ENCODE measurements around the gene CTAGE6.
"Not testable (repeated sequence)": the region's sequence is repeated elsewhere in the genome, so short reads cannot be mapped to it uniquely, and the experiment has no call there.

The CTAGE6 gene

DNA sequence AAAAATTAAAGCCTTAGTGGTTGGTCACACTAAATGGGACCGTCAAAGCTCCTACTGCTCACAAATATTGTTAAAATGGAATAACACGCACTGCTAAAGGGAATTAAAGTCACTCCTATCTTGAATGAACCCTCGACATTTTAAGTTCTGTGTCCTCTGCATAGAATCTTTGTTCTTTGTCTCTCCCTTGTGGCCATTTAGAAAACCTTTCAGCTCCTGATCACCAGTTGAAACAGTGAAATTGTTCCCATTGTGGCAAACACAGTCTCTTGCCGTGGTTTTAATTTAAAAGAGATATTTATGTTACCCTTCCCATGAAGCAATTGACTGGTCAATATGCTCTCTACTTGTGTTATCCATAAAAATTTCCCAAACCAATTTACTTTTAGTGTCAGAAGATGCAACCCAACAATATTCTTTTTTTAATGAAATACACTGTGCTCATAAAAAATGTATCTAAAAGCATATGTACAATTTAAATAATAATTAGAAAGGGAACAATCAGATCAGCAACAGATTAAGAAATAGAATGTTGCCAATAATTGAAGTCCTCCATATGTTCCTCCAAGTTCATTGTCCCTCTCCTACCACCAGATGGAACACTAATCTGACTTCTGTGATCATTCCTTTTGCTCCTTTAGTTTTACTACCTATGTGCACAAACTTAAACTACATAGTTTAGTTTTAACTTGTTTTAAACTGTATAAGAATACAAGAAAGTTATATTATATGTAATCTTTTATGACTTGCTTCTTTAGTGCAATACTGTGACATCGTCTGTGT lies 20.3 kb downstream of the CTAGE6 start:
- H3K9me3 ChIP-seq; H3K4me3 ChIP-seq (ENCODE audit: low read depth, low read length); DNase-seq; H3K4me1 ChIP-seq; H3K27me3 ChIP-seq; H3K36me3 ChIP-seq: not testable (repeated sequence)
- TF ChIP-seq, protein P1, sequence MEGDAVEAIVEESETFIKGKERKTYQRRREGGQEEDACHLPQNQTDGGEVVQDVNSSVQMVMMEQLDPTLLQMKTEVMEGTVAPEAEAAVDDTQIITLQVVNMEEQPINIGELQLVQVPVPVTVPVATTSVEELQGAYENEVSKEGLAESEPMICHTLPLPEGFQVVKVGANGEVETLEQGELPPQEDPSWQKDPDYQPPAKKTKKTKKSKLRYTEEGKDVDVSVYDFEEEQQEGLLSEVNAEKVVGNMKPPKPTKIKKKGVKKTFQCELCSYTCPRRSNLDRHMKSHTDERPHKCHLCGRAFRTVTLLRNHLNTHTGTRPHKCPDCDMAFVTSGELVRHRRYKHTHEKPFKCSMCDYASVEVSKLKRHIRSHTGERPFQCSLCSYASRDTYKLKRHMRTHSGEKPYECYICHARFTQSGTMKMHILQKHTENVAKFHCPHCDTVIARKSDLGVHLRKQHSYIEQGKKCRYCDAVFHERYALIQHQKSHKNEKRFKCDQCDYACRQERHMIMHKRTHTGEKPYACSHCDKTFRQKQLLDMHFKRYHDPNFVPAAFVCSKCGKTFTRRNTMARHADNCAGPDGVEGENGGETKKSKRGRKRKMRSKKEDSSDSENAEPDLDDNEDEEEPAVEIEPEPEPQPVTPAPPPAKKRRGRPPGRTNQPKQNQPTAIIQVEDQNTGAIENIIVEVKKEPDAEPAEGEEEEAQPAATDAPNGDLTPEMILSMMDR (IDR thresholded peaks at IDR 0.05; ENCODE audit: low read depth, low read length): peak; percentile 64

DNA sequence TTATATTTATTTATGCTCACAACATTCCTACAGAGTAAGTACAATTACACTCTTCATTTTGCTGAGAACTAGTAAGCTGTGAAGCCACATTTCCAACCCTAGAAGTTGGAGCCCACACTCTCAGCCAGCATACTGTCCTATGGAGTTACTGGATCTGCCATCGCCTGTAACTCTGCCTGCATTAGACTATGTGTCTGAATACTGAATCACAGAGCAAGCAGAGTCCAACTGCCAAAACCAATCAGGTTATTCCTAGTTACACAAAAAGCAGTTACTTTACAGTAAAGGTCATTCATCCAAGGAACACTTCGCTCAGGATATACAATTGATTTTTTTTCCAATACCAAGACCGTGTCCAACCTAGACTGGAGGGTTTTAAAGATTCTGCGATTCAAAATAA lies 21.5 kb downstream of the CTAGE6 start:
- no peak overlapping the region for H3K4me3 ChIP-seq (ENCODE audit: low read depth, low read length)
- H3K36me3 ChIP-seq: no peaks in the 10 kb centered on the region
- TF ChIP-seq, protein P1 (IDR thresholded peaks at IDR 0.05; ENCODE audit: low read depth, low read length): no peak
- no peak for DNase-seq
- H3K9me3 ChIP-seq: no peaks in the 10 kb centered on the region
- H3K4me1 ChIP-seq: no peaks in the 10 kb centered on the region
- H3K27me3 ChIP-seq: peaks cover 4% of the 10 kb centered on the region; the same call in 1 of the 2 replicates

DNA sequence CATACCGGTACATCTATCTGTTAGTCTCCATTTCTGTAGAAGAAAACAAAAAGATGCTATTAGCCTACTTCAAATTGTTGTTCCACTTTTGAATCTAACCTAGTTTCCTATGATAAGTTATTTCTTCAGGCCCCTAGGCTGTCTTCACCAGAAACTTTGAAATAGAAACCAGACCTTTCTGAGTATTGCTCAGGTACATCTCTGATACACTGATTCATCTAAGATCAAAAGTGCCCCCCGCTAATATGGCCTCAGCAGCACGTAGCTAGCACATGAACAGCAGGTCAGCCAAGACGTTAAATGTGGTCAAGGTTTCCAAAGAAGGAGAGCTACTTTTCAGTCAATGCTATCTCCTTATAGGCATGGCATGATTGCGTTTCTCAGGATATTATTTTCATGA lies 23.6 kb downstream of the CTAGE6 start:
- Histone ChIP-seq H3K36me3 (no peaks in the 10 kb centered on the region), H3K4me3 (ENCODE audit: low read depth, low read length) (no peak overlapping the region), H3K4me1 (no peaks in the 10 kb centered on the region), H3K9me3 (no peaks in the 10 kb centered on the region), H3K27me3 (peaks cover 4% of the 10 kb centered on the region; the same call in 1 of the 2 replicates)
- DNase-seq: no peak
- TF ChIP-seq, protein P1 (IDR thresholded peaks at IDR 0.05; ENCODE audit: low read depth, low read length): no peak

DNA sequence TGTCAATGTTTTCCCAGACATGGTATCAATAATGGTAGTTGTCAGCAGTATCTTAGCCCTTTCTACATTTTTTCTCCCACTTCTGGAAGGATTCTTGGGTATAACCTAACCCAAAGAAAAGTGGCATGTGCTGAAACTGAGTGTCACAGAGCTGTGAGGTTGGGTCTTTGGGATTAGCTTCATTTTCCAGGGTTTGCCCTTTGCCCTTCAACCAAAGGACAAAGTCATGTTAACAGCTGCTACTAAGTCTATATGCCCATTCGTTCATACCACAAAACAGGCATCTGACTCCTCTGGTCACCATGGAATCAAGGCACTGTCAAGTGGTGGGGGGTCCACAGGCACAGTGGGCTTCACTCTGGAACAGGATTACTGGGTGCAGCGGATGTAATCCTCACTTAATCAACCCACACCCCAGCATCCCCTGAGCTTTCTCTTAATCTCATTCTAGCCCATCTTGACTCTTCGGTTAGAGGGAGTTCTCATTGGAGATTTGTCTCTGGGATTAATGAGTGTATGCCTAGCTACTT lies 29.1 kb downstream of the CTAGE6 start:
- TF ChIP-seq, protein P1 (IDR thresholded peaks at IDR 0.05; ENCODE audit: low read depth, low read length): no peak

DNA sequence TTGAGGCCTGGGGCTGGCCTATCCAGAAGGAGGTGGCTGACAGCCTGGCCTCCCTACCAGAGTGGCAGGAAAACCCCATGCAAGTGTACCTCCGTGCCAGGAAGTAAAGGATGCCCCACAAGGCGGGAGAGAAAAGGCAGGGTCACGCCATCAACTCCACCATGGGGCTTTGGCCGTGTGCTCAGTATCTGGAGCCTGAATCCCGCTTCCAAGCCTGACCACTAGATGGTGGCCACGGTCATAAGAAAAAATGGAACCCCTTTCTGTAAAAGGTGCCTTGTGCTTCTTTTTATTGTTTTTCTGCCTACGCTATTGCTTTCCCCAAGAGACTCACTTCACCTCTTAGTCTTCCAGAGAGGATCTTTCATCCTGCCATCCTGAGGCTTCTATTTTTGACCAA lies 29.9 kb downstream of the CTAGE6 start:
- H3K27me3 ChIP-seq; H3K4me3 ChIP-seq (ENCODE audit: low read depth, low read length); H3K9me3 ChIP-seq; H3K36me3 ChIP-seq; DNase-seq; H3K4me1 ChIP-seq: not testable (repeated sequence)

More for the DNA sequence above, 29.1 kb downstream of the CTAGE6 start:
- H3K4me3 ChIP-seq (ENCODE audit: low read depth, low read length): no peak overlapping the region
- DNase-seq: no peak
- no peaks in the 10 kb centered on the region for H3K36me3 ChIP-seq
- no peaks in the 10 kb centered on the region for H3K9me3 ChIP-seq
- H3K27me3 ChIP-seq: no peaks in the 10 kb centered on the region
- H3K4me1 ChIP-seq: no peaks in the 10 kb centered on the region

DNA sequence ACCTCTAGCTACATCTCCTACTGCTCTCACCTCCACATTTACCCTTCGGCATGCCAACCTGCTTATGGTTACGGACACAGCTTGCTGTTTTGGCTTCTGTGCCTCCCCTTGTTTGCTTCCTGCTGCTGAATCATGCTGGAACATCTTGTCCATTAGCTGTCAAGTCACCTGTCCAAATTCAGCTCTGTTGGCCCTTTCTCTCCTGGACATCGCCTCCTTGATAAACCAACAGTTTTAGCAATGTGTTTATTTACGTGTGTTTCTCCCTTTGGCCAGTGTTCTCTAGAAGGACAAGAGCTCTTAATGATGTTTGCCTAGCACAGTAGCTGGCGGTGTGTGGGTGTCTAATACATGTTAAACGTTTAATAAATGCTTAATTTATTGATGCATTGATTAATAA lies 31.4 kb downstream of the CTAGE6 start:
- not testable (repeated sequence) for H3K4me1 ChIP-seq; H3K9me3 ChIP-seq; H3K36me3 ChIP-seq; H3K27me3 ChIP-seq; DNase-seq; H3K4me3 ChIP-seq (ENCODE audit: low read depth, low read length)

DNA sequence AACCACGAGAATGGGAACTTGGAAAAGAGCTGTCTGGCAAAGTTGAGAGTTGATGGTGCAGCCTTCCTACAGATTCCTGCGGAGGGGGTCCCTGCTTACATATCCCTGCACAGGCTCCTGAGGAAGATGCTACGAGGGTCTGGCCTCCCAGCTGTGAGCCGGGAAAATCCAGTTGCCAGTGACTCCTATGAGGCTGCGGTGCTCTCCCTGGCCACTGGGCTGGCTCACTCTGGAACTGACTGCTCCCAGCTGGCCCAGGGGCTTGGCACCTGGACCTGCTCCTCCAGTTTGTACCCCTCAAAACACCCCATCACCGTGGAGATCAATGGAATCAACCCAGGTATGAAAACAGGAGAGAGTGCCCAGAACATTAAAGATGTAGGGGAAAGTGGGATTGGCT lies 37.2 kb downstream of the CTAGE6 start:
- not testable (repeated sequence) for H3K4me3 ChIP-seq (ENCODE audit: low read depth, low read length); DNase-seq; H3K9me3 ChIP-seq; H3K4me1 ChIP-seq; H3K27me3 ChIP-seq; H3K36me3 ChIP-seq

DNA sequence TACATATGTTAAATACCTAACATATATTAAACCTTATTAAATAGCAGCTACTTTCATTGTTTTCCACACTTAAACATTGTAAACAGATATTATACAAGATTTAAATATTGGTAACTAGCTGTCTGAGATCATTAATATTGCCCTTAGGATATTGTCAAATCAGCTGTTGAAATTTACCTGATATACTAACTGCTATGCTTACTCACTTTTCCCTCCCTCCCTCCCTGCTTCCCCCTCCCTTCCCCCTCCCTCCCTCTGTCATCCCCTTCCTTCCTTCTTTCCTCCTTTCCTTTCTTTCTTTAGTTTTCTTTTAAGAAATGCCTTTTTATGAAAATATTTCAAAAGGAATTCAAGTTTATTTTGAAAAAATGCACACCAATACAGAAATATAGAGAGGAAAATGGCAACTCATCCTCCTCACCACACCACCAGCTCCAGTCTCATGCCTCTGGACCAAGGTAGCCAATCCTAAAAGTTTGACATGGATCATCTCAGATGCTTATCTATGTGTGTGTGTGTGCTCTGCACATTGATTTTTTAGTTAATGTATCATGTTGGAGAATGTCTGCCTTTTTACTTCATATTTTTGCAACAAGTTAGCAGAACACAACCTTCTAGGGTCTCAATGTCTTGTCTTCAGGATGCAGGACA lies 41.8 kb downstream of the CTAGE6 start:
- H3K4me3 ChIP-seq (ENCODE audit: low read depth, low read length); H3K36me3 ChIP-seq; H3K9me3 ChIP-seq; DNase-seq; H3K27me3 ChIP-seq; H3K4me1 ChIP-seq: not testable (repeated sequence)

DNA sequence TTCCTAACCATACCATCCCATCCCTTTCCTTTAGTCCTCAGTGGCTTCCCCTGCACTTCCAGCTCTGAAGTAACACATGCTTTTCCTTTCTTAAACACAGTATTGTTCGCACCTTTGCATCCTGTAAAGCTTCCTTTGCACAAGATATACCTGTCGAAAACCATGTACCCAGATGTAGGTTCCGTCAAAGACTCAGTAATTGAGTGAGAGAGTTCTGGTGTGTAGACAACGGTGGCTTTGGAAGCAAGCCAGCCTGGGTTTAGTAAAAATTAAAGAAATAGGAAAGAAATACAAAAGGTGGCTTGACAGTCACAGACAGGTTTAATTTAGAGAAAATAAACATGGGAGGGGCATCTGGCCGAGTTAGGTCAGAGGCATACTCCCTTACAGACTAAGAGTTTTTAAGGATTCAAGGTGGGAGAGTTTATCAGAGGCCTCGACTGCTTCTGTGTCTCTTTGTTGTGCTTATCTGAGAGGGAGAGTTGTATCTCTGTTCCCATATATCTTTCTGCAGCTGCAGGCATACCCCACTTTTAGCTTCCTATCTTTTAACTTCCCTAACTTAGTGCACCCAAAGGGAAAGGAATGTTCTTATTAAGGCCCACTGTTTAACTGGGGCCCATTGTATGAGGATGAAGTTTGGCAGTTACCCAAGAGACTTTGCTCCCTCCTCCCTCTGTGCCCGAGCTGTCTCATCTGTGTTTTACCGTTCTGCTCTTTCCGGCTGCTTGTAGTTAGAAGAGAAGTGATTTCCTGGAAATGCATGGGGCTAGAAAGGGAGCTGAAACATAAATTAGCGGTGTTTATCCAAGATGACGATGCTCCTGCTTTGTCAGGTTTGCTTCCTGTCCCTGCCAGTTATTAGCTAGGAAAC lies 42.7 kb downstream of the CTAGE6 start:
- not testable (repeated sequence) for H3K36me3 ChIP-seq; H3K4me1 ChIP-seq; H3K9me3 ChIP-seq; H3K27me3 ChIP-seq; H3K4me3 ChIP-seq (ENCODE audit: low read depth, low read length); DNase-seq

DNA sequence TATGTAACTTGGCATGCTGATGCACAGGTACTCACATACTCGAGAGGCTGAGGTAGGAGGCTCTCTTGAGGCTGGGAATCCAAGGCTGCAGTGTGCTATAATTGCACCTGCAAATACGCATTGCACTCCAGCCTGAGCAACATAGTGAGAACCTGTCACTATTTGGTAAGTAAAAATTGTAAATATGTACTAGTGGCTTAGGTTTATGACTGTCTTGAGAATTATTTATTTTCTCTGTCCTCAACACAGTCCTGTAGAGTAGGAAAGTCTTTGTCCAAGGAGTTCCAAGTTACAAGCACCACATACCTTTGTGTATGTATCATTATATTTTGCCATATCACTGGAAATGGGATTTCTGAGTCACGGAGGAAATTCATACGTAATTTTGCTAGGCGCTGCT lies 45.1 kb downstream of the CTAGE6 start:
- H3K27me3 ChIP-seq; H3K9me3 ChIP-seq; H3K4me3 ChIP-seq (ENCODE audit: low read depth, low read length); H3K4me1 ChIP-seq; DNase-seq; H3K36me3 ChIP-seq: not testable (repeated sequence)

Data from BE2C (cell line).